Neural progenitor cell (in vitro differentiated cells): ENCODE results near the gene CDC42EP1. TPM values are rescaled to one million over a fixed set of nuclear protein-coding genes. Genes with fewer than 3 reads are reported as not detected.

Experiments
- DNase-seq: peaks from one replicate; pipeline ENCODE4 v3.0.0-alpha.2; 2016; ENCODE audit warnings: low spot score
- H2AFZ ChIP-seq: fragments of 200-600 bp; sonication (generic); replicated peaks from 2 replicates; pipeline ENCODE4 v1.6.1; 2016; ENCODE audit warnings: antibody characterized with exemption
- H3F3A ChIP-seq: fragments of 200-600 bp; sonication (generic); 2 replicates; pipeline ENCODE4 v1.6.1; 2016; ENCODE audit warnings: antibody characterized with exemption, low read depth
- H3K27ac ChIP-seq: fragments of 200-600 bp; sonication (generic); 2 replicates; pipeline ENCODE4 v1.5.1; 2016; ENCODE audit warnings: mild to moderate bottlenecking
- H3K27me3 ChIP-seq: fragments of 200-600 bp; sonication (generic); 2 replicates; pipeline ENCODE4 v1.6.1; 2016; ENCODE audit warnings: mild to moderate bottlenecking, moderate library complexity
- H3K36me3 ChIP-seq: fragments of 200-600 bp; sonication (generic); 2 replicates; pipeline ENCODE4 v1.5.1; 2016
- H3K4me1 ChIP-seq: fragments of 200-600 bp; sonication (generic); 2 replicates; pipeline ENCODE4 v1.6.1; 2016; ENCODE audit warnings: mixed run types
- H3K4me2 ChIP-seq: fragments of 200-600 bp; sonication (generic); 2 replicates; pipeline ENCODE4 v1.6.1; 2016
- H3K4me3 ChIP-seq: fragments of 200-600 bp; sonication (generic); 2 replicates; pipeline ENCODE4 v1.5.1; 2016
- H3K79me2 ChIP-seq: fragments of 200-600 bp; sonication (generic); 2 replicates; pipeline ENCODE4 v1.6.1; 2016; ENCODE audit warnings: low read depth
- H3K9ac ChIP-seq: fragments of 200-600 bp; sonication (generic); 2 replicates; pipeline ENCODE4 v1.6.1; 2016
- H3K9me3 ChIP-seq: fragments of 200-600 bp; sonication (generic); 2 replicates; pipeline ENCODE4 v1.5.1; 2016; ENCODE audit warnings: low read depth
- H4K20me1 ChIP-seq: fragments of 200-600 bp; sonication (generic); 2 replicates; pipeline ENCODE4 v1.6.1; 2016; ENCODE audit warnings: low read depth
- H3K27ac Mint-ChIP-seq: 3 replicates; pipeline ENCODE4 v1.8.0; 2021; ENCODE audit warnings: mixed read lengths
- H3K27me3 Mint-ChIP-seq: 2 replicates; pipeline ENCODE4 v1.8.0; 2022; ENCODE audit warnings: low read depth, mild to moderate bottlenecking, inconsistent platforms, moderate library complexity, mixed read lengths; ENCODE audit not compliant: insufficient read depth
- H3K36me3 Mint-ChIP-seq: 3 replicates; pipeline ENCODE4 v1.8.0; 2021; ENCODE audit warnings: mixed read lengths
- H3K4me1 Mint-ChIP-seq: 3 replicates; pipeline ENCODE4 v1.8.0; 2021; ENCODE audit warnings: mixed read lengths
- H3K4me3 Mint-ChIP-seq: 3 replicates; pipeline ENCODE4 v1.8.0; 2021; ENCODE audit warnings: mild to moderate bottlenecking, moderate library complexity, mixed read lengths
- H3K9me3 Mint-ChIP-seq: 3 replicates; pipeline ENCODE4 v1.8.0; 2020; ENCODE audit warnings: mixed read lengths
- CTCF ChIP-seq: fragments of 200-600 bp; sonication (generic); IDR thresholded peaks from 2 replicates; pipeline ENCODE4 v1.5.1; 2017; ENCODE audit warnings: antibody characterized with exemption, mild to moderate bottlenecking
- EZH2 ChIP-seq: fragments of 200-600 bp; sonication (generic); IDR thresholded peaks from 2 replicates; pipeline ENCODE4 v1.6.1; 2017; ENCODE audit warnings: antibody characterized with exemption, mild to moderate bottlenecking, moderate library complexity
- EZH2phosphoT487 ChIP-seq: fragments of 200-600 bp; sonication (generic); IDR thresholded peaks from 2 replicates; pipeline ENCODE4 v1.6.1; 2017; ENCODE audit warnings: antibody characterized with exemption
- total RNA-seq: library from RNA; depleted of rRNA; stranded (reverse); fragments of >200 nt; gene quantifications from 2 replicates; pipeline ENCODE4 v1.2.3, GENCODE V29; 2015; ENCODE audit warnings: low replicate concordance

CDC42EP1 gene
- total RNA-seq, 1 donor from 2014 or later: 0.84 TPM

DNA sequence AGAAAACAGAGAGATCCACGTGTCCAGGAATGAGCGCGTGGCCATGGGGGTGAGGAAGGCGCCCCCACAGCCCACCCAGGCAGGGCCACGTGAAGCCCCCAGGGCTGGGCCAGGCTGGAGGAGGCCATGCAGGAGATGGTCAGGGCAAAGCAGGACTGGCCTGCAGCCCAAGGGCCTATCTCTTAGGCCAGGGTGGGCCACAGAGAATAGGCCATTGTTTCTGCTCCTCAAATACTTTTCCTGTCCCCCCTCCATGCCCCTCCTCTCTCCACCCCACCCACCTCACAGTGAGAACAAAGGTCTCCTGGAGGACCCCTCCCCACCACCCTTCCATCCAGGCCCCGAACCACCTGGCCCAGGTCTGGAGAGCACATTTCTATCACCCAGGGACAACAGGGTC is 8.3 kb upstream of the CDC42EP1 start:
- no peak for TF ChIP-seq EZH2
- no peak for TF ChIP-seq CTCF
- TF ChIP-seq EZH2phosphoT487: no peak
- Mint-ChIP-seq H3K4me3 (no peak overlapping the region), H3K9me3 (no peaks in the 10 kb centered on the region), H3K27me3 (no peaks in the 10 kb centered on the region), H3K4me1 (peaks cover 56% of the 10 kb centered on the region), H3K27ac (peak overlapping the region; percentile 93), H3K36me3 (no peaks in the 10 kb centered on the region)
- Histone ChIP-seq H3K36me3 (no peaks in the 10 kb centered on the region), H3F3A (peaks cover 44% of the 10 kb centered on the region), H4K20me1 (no peaks in the 10 kb centered on the region), H3K9ac (no peak overlapping the region), H3K4me2 (peak overlapping the region; percentile 51), H2AFZ (no peak overlapping the region), H3K79me2 (no peaks in the 10 kb centered on the region), H3K27me3 (no peaks in the 10 kb centered on the region), H3K9me3 (no peaks in the 10 kb centered on the region), H3K27ac (peak overlapping the region; percentile 6), H3K4me1 (peaks cover 47% of the 10 kb centered on the region), H3K4me3 (no peak overlapping the region)
- peak; percentile 56 for DNase-seq

DNA sequence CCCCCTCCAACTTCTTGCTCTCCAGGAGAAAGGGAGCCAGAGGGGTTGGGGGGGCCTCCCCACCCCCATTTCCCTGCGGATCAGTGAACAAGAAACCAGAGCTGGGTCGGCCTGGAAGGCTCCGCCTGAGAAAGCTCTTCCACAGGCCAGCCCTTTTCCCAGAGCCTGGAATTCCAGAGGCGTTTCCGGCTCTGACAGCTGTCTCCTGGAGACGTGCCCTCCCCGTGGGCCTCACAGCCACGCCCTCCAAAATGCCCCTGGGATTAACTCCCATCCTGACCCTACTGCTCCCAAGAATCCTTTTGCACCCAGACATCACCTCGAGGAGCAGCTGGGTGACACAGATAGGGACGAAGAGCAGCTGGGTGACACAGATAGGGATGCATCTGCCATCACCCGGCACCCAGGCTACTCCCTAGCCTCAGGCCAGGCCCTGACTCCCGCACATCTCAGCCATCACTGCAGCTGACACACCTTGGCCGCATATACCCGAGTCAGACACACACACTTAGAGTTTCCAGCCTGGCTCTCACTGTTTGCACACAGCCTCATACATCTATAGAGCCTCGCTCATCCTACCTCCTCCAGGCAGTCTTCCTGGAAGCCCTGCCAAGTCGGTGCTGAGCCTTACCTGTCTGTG is 7.6 kb upstream of the CDC42EP1 start:
- H3K9me3 Mint-ChIP-seq: no peaks in the 10 kb centered on the region
- peaks cover 41% of the 10 kb centered on the region for H3F3A ChIP-seq
- no peaks in the 10 kb centered on the region for H3K27me3 ChIP-seq
- peaks cover 52% of the 10 kb centered on the region for H3K4me1 Mint-ChIP-seq
- no peaks in the 10 kb centered on the region for H3K36me3 Mint-ChIP-seq
- H3K27ac ChIP-seq: peak overlapping the region; percentile 6
- no peaks in the 10 kb centered on the region for H3K9me3 ChIP-seq
- no peak overlapping the region for H2AFZ ChIP-seq
- H3K79me2 ChIP-seq: no peaks in the 10 kb centered on the region
- no peak overlapping the region for H3K9ac ChIP-seq
- DNase-seq: peak; percentile 94
- peak overlapping the region; percentile 51 for H3K4me2 ChIP-seq
- no peaks in the 10 kb centered on the region for H3K36me3 ChIP-seq
- no peak overlapping the region for H3K4me3 ChIP-seq
- H3K4me1 ChIP-seq: peaks cover 44% of the 10 kb centered on the region
- H4K20me1 ChIP-seq: no peaks in the 10 kb centered on the region
- peak overlapping the region; percentile 67 for H3K4me3 Mint-ChIP-seq
- H3K27me3 Mint-ChIP-seq: no peaks in the 10 kb centered on the region
- TF ChIP-seq CTCF (no peak), EZH2 (no peak), EZH2phosphoT487 (no peak)
- peak overlapping the region; percentile 97 for H3K27ac Mint-ChIP-seq

DNA sequence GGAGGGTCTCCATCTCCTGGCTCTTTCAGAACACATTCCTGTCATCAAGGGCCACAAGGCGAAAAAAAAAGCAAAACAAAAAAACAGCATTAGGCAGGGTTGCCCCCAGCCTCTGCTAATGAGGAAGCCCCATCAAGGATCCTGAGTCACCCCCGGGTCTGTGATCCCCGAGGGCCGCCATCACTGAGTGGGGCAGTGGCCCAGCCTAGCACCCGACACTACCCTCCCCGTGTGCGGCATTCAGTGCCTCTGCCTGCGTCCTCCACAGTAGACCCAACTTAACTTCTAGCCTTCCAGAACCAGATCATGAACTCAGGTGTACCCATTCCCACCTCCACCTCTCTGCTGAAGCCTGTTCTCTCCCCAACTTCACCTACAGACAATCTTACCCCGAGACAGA is 6.6 kb upstream of the CDC42EP1 start:
- peak overlapping the region; percentile 10 for H3K4me3 Mint-ChIP-seq
- no peaks in the 10 kb centered on the region for H3K36me3 ChIP-seq
- H2AFZ ChIP-seq: no peak overlapping the region
- H3K27ac ChIP-seq: no peak overlapping the region
- no peaks in the 10 kb centered on the region for H3K9me3 Mint-ChIP-seq
- H3K4me1 ChIP-seq: peaks cover 44% of the 10 kb centered on the region
- no peaks in the 10 kb centered on the region for H3K79me2 ChIP-seq
- peaks cover under 1% of the 10 kb centered on the region for H3K27me3 ChIP-seq
- H3K4me2 ChIP-seq: no peak overlapping the region
- no peak overlapping the region for H3K4me3 ChIP-seq
- no peaks in the 10 kb centered on the region for H4K20me1 ChIP-seq
- peaks cover 52% of the 10 kb centered on the region for H3K4me1 Mint-ChIP-seq
- peaks cover 44% of the 10 kb centered on the region for H3F3A ChIP-seq
- DNase-seq: no peak
- peaks cover 2% of the 10 kb centered on the region for H3K27me3 Mint-ChIP-seq
- no peaks in the 10 kb centered on the region for H3K36me3 Mint-ChIP-seq
- H3K9me3 ChIP-seq: no peaks in the 10 kb centered on the region
- peak overlapping the region; percentile 46 for H3K27ac Mint-ChIP-seq
- no peak overlapping the region for H3K9ac ChIP-seq
- TF ChIP-seq EZH2 (no peak), CTCF (no peak), EZH2phosphoT487 (no peak)
